HG03139 (cell line): Measurements from ENCODE around the gene PITX1.
"Not testable (repeated sequence)": the region's sequence is repeated elsewhere in the genome, so short reads cannot be mapped to it uniquely, and the experiment has no call there.

Experiments
- ATAC-seq: cut with Tn5 transposase; IDR thresholded peaks from one replicate; pipeline ENCODE4 v1.9.1; 2021; ENCODE audit not compliant: unreplicated experiment

Gene PITX1

DNA sequence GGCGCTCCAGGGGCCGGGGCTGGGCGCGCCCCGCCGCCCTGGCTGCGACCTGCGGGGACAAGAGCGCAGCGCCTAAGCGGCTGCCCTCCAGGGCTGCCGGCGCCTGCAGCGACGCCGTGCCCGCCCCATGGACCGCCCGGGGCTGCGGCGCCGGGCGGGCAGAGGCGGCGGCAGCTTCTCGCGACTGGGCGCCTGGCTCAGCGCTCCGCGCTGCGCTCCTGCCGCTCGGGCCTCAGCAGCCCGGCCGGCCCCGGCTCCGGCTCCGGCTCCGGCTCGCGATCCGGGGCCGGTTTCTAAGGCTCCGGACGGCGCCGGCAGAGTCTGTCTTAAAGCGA is at the start of gene PITX1:
TSS of gene PITX1 (minus strand) at position 328 of the 335 bp plus-strand sequence. CDS start 347 bp downstream, outside the sequence.
- ATAC-seq, result no peak

DNA sequence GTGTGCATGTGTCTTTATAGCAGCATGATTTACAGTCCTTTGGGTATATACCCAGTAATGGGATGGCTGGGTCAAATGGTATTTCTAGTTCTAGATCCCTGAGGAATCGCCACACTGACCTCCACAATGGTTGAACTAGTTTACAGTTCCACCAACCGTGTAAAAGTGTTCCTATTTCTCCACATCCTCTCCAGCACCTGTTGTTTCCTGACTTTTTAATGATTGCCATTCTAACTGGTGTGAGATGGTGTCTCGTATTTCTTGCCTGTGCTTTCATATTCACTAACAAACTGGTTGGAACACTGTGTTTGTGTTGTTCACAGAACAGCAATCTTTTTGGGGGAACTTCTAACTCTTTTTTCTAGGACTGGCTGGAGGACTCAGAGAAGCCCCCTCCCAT is 49.3 kb upstream of the PITX1 start:
- not testable (repeated sequence) for ATAC-seq

- ATAC-seq, result no peak
Observed at GRCh38 chr5:135081240-135081639, 47.2 kb upstream of the PITX1 start.

DNA sequence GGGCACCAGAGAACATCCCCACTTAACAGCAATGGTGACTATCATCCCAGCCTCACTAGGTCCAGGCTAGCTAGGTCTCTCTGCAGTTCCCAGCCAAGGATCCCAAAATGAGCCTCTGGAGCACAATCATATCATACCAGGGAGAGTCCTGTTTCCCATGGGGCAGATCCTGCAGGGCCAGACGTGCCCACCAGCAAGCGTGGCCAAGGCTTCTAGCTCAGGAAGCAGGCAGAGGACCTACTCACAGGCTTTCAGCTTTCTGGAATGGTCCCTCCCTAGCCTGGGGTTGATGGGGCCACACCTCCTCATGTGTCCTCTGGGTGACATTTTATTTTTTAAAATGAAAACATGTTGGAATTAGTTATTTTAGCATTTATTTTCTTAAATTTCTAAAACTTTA is 45.7 kb upstream of the PITX1 start:
- no peak for ATAC-seq

DNA sequence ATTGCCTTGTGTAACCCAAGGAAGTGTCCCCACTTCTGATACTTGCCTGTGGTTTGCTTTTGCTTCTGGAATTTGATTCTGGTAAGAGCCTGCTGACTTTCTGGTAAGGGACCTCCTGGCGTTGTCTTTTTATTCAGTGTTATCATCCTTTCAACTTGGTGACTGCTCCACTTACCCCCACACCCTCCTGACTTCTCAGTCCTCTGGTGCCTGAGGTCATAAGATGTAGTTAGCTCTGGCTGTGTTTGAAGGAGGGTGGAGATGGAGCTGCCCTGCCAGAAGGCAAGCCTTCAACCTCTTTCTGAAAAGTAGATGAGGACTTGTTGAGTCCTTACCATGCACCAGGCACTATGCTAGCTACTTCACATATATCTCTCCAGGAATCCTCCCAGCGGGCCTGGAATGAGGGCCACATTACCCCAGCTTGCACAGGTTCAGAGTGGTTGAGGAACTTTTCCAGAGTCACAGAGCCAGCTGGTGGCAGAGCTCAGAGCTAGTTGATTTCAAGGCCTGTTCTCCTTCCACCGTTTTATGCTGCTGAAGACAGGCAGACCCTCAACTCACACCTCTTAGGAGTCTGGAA is 45.2 kb upstream of the PITX1 start:
- ATAC-seq, result no peak

GRCh38 chr5:135076801-135077200 is 42.8 kb upstream of the PITX1 start:
- ATAC-seq, result no peak

GRCh38 chr5:135076051-135076491 is 42.0 kb upstream of the PITX1 start:
- no peak for ATAC-seq

- ATAC-seq, result no peak
Observed at GRCh38 chr5:135075621-135076020, 41.6 kb upstream of the PITX1 start.

DNA sequence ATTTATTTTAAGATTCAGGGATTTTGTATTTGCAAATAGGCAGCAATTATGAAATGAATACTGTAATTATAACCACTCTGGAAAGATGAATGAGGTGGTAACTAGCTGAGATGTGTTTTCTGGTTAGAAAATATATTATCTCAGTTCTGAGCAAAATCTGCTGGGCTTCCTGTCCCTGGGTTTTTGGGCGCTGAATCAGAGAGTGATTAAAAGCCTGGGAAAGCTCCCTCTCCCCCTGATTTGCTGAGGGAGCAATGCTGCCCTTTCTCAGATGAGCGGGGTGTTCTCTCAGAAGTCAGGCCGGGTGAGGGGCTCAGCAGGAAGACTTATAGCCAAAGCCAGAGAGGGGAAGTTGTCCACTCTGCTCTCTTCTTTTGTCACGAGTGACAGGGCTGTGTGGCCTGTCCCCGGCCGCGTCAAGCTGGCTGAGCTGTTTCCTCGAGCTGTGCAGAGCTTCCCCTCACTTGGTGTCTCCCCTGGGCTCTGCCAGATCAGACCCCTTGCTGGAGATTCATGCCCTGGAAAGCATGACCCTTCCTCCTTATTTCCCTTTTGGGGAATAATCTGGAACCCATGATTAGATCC is 39.8 kb upstream of the PITX1 start:
- ATAC-seq, result no peak

GRCh38 chr5:135072387-135073281 is 38.6 kb upstream of the PITX1 start:
- no peak for ATAC-seq

DNA sequence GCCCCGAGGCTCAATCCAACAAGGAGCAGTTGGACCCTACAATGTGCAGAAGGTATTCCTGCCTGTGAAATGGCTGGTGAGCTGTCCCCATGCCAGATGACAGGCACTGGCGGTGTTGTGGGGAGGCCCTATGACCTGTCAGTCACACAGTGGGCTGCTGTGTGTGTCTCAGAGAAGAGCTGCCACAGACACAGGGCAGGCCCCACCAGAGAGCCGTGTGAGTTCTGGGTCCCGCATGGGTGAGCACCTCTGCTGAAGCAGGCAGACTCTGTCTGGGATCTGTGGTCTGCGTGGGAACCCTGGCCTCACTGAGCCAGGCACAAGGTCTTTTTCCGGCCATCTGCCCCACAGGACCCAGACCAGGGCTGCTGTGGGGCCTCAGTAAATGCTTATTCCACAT is 37.3 kb upstream of the PITX1 start:
- no peak for ATAC-seq

DNA sequence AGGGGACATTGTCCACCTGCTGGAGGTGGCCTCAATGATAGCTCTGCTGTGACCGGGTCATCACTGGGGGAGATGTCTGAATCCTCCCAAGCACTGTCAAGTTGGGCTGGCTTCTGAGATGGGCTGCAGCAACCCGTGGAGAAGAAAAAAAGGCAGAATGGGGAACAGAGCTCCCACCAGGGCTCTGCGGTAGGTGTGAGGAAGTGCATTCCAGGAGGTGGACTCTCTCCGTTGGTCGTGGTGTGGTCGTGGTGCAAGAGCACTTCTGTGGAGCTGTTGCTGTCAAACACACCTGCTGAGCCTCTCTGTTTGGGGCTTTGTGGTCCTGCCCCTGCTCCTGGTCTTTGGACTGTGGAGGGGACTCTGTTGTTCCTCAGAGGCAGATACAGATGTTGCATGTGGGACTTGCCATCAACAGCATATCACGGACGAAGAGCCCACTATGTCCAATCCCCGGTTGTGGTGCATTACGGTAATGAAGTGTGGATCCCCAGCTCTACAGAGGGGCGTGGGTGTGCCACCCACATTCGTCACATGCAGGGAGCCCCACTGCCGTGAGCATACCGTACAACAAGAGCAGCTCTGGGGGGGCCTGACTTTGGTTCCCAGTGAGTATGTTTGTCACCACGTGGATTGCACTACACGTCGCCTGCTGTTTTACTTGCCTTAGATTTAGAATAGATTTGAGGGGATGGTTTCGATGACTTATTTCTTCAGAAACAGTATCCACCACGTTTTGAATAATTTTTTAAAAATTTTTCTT is 36.0 kb upstream of the PITX1 start:
- no peak for ATAC-seq

- ATAC-seq, result no peak
Observed at GRCh38 chr5:135069016-135069770, 35.2 kb upstream of the PITX1 start.

GRCh38 chr5:135067587-135067986 is 33.6 kb upstream of the PITX1 start:
- no peak for ATAC-seq

DNA sequence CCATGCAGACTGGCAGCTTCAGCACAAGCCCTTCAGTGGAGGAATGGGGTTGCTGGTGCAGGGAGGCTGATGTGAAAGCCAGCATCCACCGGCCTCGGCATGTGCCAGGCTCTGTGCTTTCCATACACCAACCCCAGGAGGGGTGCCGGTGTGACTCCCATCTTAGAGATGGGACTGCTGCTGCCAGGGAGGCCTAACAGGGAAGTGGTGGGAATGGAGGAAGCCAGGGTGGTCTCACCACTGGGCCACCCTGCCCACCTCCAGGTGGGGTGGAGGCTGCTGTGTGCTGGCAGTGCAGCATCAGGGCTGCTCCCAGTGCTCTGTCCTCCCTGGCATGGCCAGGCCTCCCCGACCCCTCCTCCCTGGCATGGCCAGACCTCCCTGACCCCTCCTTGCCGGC is 32.8 kb upstream of the PITX1 start:
- no peak for ATAC-seq

GRCh38 chr5:135065306-135066265 is 31.6 kb upstream of the PITX1 start:
- no peak for ATAC-seq

DNA sequence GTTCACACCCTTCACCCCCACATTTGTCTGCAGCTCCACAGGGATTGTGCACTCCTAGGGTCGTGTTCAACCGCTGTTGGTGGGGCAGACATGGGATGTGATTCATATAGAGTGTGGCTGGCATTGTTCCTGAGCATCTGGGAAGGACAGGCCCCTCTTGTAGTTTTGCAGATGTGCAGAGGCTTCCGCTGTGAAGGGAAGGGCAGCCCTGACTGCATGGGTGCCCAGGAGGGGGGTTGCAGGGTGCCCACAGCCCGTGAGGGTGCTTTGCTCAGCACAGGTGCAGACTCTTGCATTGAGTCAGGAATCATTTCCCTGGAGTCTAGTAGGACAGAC is 30.2 kb upstream of the PITX1 start:
- no peak for ATAC-seq

GRCh38 chr5:135063511-135064234 is 29.6 kb upstream of the PITX1 start:
- no peak for ATAC-seq

DNA sequence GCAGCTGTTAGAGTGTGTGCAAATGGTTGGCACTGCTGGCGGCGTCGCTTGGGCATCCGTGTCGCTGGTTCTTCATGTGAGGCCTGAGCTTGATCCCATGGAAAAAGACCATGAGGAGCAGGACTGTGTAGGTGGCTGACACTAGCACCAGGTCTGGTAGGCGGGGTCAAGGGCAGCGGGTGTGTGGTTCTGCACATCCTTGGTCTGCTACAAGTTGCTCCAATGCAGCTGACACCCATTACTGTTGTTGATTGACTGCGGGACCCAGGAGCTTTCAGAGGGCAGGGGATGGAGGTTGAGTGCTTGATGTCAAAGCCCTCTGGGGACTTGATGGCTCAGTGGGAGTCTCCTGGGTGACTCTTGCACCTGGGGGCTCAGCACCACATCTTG is 29.0 kb upstream of the PITX1 start:
- ATAC-seq, result no peak
